ENCODE data around the gene CUEDC1. TPM values are rescaled to one million over a fixed set of nuclear protein-coding genes. Genes with fewer than 3 reads are reported as not detected.

The CUEDC1 gene
- total and polyA plus RNA-seq, 2 of the 13 experiments (the other 11 are each of a cell fraction or from before 2014, with no cell fraction given) = 7.4 to 12.9 TPM

GRCh38 chr17:57995076-57995956, 40.1 kb upstream of the CUEDC1 start (continued):
- TF ChIP-seq FOXO4 (CRISPR knock-in tag; conservative IDR thresholded peaks at IDR 0.05) (no peak), NFE2L2 (IDR thresholded peaks at IDR 0.05; ENCODE audit: low read length) (no peak), SRY (CRISPR knock-in tag; IDR thresholded peaks at IDR 0.05) (no peak), TBX2 (CRISPR knock-in tag; IDR thresholded peaks at IDR 0.05; ENCODE audit: borderline replicate concordance) (no peak), ZNF7 (CRISPR knock-in tag; IDR thresholded peaks at IDR 0.05) (no peak), DRAP1 (CRISPR knock-in tag; IDR thresholded peaks at IDR 0.05) (no peak; the same call in none of the 2 replicates), AHDC1 (CRISPR knock-in tag; IDR thresholded peaks at IDR 0.05; ENCODE audit: borderline replicate concordance) (0 out of 2 replicates have a peak, but pooled peaks have one; percentile 37)
- TF ChIP-seq, protein P1, sequence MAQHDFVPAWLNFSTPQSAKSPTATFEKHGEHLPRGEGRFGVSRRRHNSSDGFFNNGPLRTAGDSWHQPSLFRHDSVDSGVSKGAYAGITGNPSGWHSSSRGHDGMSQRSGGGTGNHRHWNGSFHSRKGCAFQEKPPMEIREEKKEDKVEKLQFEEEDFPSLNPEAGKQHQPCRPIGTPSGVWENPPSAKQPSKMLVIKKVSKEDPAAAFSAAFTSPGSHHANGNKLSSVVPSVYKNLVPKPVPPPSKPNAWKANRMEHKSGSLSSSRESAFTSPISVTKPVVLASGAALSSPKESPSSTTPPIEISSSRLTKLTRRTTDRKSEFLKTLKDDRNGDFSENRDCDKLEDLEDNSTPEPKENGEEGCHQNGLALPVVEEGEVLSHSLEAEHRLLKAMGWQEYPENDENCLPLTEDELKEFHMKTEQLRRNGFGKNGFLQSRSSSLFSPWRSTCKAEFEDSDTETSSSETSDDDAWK (CRISPR knock-in tag; IDR thresholded peaks at IDR 0.05) = no peak
- TF ChIP-seq, protein P2, sequence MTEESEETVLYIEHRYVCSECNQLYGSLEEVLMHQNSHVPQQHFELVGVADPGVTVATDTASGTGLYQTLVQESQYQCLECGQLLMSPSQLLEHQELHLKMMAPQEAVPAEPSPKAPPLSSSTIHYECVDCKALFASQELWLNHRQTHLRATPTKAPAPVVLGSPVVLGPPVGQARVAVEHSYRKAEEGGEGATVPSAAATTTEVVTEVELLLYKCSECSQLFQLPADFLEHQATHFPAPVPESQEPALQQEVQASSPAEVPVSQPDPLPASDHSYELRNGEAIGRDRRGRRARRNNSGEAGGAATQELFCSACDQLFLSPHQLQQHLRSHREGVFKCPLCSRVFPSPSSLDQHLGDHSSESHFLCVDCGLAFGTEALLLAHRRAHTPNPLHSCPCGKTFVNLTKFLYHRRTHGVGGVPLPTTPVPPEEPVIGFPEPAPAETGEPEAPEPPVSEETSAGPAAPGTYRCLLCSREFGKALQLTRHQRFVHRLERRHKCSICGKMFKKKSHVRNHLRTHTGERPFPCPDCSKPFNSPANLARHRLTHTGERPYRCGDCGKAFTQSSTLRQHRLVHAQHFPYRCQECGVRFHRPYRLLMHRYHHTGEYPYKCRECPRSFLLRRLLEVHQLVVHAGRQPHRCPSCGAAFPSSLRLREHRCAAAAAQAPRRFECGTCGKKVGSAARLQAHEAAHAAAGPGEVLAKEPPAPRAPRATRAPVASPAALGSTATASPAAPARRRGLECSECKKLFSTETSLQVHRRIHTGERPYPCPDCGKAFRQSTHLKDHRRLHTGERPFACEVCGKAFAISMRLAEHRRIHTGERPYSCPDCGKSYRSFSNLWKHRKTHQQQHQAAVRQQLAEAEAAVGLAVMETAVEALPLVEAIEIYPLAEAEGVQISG (CRISPR knock-in tag; IDR thresholded peaks at IDR 0.05) = no peak
- TF ChIP-seq, protein P3, sequence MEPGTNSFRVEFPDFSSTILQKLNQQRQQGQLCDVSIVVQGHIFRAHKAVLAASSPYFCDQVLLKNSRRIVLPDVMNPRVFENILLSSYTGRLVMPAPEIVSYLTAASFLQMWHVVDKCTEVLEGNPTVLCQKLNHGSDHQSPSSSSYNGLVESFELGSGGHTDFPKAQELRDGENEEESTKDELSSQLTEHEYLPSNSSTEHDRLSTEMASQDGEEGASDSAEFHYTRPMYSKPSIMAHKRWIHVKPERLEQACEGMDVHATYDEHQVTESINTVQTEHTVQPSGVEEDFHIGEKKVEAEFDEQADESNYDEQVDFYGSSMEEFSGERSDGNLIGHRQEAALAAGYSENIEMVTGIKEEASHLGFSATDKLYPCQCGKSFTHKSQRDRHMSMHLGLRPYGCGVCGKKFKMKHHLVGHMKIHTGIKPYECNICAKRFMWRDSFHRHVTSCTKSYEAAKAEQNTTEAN (CRISPR knock-in tag; conservative IDR thresholded peaks at IDR 0.05) = no peak
- TF ChIP-seq, protein P4, sequence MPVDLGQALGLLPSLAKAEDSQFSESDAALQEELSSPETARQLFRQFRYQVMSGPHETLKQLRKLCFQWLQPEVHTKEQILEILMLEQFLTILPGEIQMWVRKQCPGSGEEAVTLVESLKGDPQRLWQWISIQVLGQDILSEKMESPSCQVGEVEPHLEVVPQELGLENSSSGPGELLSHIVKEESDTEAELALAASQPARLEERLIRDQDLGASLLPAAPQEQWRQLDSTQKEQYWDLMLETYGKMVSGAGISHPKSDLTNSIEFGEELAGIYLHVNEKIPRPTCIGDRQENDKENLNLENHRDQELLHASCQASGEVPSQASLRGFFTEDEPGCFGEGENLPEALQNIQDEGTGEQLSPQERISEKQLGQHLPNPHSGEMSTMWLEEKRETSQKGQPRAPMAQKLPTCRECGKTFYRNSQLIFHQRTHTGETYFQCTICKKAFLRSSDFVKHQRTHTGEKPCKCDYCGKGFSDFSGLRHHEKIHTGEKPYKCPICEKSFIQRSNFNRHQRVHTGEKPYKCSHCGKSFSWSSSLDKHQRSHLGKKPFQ (CRISPR knock-in tag; IDR thresholded peaks at IDR 0.05; ENCODE audit: insufficient replicate concordance) = no peak

Measured in HepG2 (cell line).